Panc1 (cell line): Measurements from ENCODE around the gene MACROD2. TPM values are rescaled to one million over a fixed set of nuclear protein-coding genes. Genes with fewer than 3 reads are reported as not detected.
"Not testable (repeated sequence)": the region's sequence is repeated elsewhere in the genome, so short reads cannot be mapped to it uniquely, and the experiment has no call there.

Experiments used
- ATAC-seq: fragments of 200-7000 bp; cut with Tn5 transposase; 2 replicates; pipeline ENCODE4 v1.9.1; 2020; ENCODE audit warnings: mild to moderate bottlenecking, moderate library complexity
- BruUV-seq: library from RNA; stranded (reverse); fragments of 400-500 nt; replicated peaks from 2 replicates; lab custom pipeline; 2021; lab: Mats Ljungman, UMichigan
- CTCF ChIA-PET: fragments of 300-600 bp; sonication (Branson Sonifier 250); formaldehyde crosslinking; loops from one replicate; lab custom pipeline; 2022; ENCODE audit warnings: antibody characterized with exemption; lab: Charles Lee
- POLR2A ChIA-PET: fragments of 300-600 bp; sonication (Branson Sonifier 250); formaldehyde crosslinking; loops from one replicate; lab custom pipeline; 2022; ENCODE audit warnings: antibody characterized with exemption; lab: Charles Lee
- DNase-seq: peaks from one replicate; pipeline ENCODE4 v3.0.0-alpha.2; 2010; ENCODE audit warnings: low read depth, low spot score
- H3K27ac ChIP-seq: 2 replicates; pipeline ENCODE4 v1.5.1; 2011; ENCODE audit warnings: mild to moderate bottlenecking, low read length, inconsistent platforms
- H3K27me3 ChIP-seq: fragments of 200-500 bp; sonication (Bioruptor generic); 2 replicates; pipeline ENCODE4 v1.6.0; 2014; ENCODE audit warnings: low read length, inconsistent platforms; ENCODE audit not compliant: control insufficient read depth, insufficient read depth
- H3K36me3 ChIP-seq: fragments of 200-500 bp; sonication (Bioruptor generic); 2 replicates; pipeline ENCODE4 v1.5.1; 2014; ENCODE audit warnings: inconsistent platforms, mild to moderate bottlenecking, low read length, moderate library complexity; ENCODE audit not compliant: control insufficient read depth, insufficient read depth
- H3K4me1 ChIP-seq: 2 replicates; pipeline ENCODE4 v1.5.1; 2011; ENCODE audit warnings: inconsistent platforms, mild to moderate bottlenecking, low read length, moderate library complexity; ENCODE audit not compliant: control insufficient read depth, insufficient read depth
- H3K4me3 ChIP-seq, 2 experiments: 2 replicates each; pipeline ENCODE4 v1.5.1; 2011 to 2012; ENCODE audit warnings: low read depth in 2 of 2, low read length in 2 of 2, mild to moderate bottlenecking in 2 of 2, inconsistent platforms in 1 of 2, moderate library complexity in 1 of 2
- H3K9me3 ChIP-seq: fragments of 200-500 bp; sonication (Bioruptor generic); 2 replicates; pipeline ENCODE4 v1.5.1; 2014; ENCODE audit warnings: low read depth, mild to moderate bottlenecking, inconsistent platforms, low read length, moderate library complexity; ENCODE audit not compliant: control insufficient read depth, insufficient read depth
- POLR2AphosphoS5 ChIP-seq: IDR thresholded peaks from 2 replicates; pipeline ENCODE4 v1.6.1; 2012; ENCODE audit warnings: mild to moderate bottlenecking, low read depth, low read length, moderate library complexity
- SIN3A ChIP-seq: IDR thresholded peaks from 2 replicates; pipeline ENCODE4 v1.6.1; 2012; ENCODE audit warnings: low read depth, mild to moderate bottlenecking, low read length, moderate library complexity, borderline replicate concordance; ENCODE audit not compliant: insufficient read depth
- TCF7L2 ChIP-seq: IDR thresholded peaks from 2 replicates; pipeline ENCODE4 v1.6.1; 2011; ENCODE audit warnings: mild to moderate bottlenecking, low read depth, low read length, inconsistent platforms
- in situ Hi-C: cut with HindIII; loops from 2 replicates; pipeline ENCODE4 v1.10.0; 2016; ENCODE audit warnings: low sequenced_read_pairs, low pct_unique_long_range_greater_than_20kb
- intact Hi-C: fragments of 100-400 bp; cut with micrococcal nuclease; formaldehyde crosslinking; loops from one replicate; pipeline ENCODE4 v1.10.0; 2022; ENCODE audit not compliant: unreplicated experiment
- total RNA-seq: library from RNA; stranded (reverse); gene quantifications from one replicate; pipeline ENCODE4 v1.2.1, GENCODE V29; 2021; ENCODE audit not compliant: unreplicated experiment
- TF ChIP-seq, protein P1 (sequence below), 2 experiments: IDR thresholded peaks; 2 replicates each; pipeline ENCODE4 v1.6.1; 2011 to 2012; ENCODE audit warnings: low read depth in 2 of 2, control low read depth in 1 of 2, low read length in 1 of 2, mild to moderate bottlenecking in 1 of 2, moderate library complexity in 1 of 2; ENCODE audit not compliant: insufficient read depth in 1 of 2
- TF ChIP-seq, protein P2 (sequence below): fragments of 450-650 bp; IDR thresholded peaks from 2 replicates; pipeline ENCODE4 v1.5.1; 2017; ENCODE audit warnings: mild to moderate bottlenecking

The MACROD2 gene
- total RNA-seq, 1 experiment from 2014 or later = 1.2 TPM

DNA sequence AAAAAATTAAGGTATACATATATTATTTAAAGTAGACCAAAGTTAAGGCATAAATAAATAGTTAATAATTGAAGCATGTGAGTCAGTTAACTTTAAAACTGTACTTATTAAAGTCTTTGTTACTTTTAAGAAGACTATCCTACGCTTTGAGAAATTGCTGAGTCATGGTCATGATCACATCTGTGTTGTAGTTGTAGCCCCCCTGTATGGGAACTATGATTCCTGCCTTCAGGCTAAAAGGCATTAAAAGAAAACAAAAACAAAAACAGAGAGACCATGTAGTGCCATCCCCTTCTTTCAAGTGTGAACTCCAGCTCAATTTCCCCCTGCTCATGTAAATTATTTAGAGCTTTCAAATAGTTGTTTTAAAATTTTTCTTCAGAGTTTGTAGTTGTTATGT is 218.7 kb downstream of the MACROD2 start:
- H3K4me1 ChIP-seq = no peaks in the 10 kb centered on the region
- ATAC-seq = no peak
- CTCF ChIA-PET = no interaction called here

DNA sequence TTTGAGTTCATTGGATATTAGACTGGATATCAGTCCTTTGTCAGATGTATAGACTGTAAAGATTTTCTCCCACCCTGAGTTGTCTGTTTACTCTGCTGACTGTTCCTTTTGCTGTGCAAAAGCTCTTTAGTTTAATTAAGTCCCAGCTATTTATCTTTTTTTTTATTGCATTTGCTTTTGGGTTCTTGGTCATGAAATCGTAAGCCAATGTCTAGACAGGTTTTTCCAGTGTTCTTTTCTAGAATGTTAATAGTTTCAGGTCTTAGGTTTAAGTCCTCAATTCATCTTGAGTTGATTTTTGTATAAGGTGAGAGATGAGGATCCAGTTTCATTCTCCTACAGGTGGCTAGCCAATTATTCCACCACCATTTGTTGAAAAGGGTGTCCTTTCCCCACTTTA is 220.6 kb downstream of the MACROD2 start:
- H3K4me1 ChIP-seq, H3K36me3 ChIP-seq, CTCF ChIA-PET, H3K27ac ChIP-seq, POLR2A ChIA-PET, H3K9me3 ChIP-seq, H3K27me3 ChIP-seq, intact Hi-C loops, H3K4me3 ChIP-seq, in situ Hi-C loops, ATAC-seq, BruUV-seq, DNase-seq: not testable (repeated sequence)

More for the DNA sequence above, 218.7 kb downstream of the MACROD2 start:
- in situ Hi-C loops = no loop called here
- no peak for TF ChIP-seq POLR2AphosphoS5
- no peak for TF ChIP-seq SIN3A
- no peak for TF ChIP-seq TCF7L2
- TF ChIP-seq, protein P1, sequence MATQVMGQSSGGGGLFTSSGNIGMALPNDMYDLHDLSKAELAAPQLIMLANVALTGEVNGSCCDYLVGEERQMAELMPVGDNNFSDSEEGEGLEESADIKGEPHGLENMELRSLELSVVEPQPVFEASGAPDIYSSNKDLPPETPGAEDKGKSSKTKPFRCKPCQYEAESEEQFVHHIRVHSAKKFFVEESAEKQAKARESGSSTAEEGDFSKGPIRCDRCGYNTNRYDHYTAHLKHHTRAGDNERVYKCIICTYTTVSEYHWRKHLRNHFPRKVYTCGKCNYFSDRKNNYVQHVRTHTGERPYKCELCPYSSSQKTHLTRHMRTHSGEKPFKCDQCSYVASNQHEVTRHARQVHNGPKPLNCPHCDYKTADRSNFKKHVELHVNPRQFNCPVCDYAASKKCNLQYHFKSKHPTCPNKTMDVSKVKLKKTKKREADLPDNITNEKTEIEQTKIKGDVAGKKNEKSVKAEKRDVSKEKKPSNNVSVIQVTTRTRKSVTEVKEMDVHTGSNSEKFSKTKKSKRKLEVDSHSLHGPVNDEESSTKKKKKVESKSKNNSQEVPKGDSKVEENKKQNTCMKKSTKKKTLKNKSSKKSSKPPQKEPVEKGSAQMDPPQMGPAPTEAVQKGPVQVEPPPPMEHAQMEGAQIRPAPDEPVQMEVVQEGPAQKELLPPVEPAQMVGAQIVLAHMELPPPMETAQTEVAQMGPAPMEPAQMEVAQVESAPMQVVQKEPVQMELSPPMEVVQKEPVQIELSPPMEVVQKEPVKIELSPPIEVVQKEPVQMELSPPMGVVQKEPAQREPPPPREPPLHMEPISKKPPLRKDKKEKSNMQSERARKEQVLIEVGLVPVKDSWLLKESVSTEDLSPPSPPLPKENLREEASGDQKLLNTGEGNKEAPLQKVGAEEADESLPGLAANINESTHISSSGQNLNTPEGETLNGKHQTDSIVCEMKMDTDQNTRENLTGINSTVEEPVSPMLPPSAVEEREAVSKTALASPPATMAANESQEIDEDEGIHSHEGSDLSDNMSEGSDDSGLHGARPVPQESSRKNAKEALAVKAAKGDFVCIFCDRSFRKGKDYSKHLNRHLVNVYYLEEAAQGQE (IDR thresholded peaks at IDR 0.05; ENCODE audit: insufficient read depth in 1 of 2, low read depth in 2 of 2, low read length in 1 of 2) = no peak
- TF ChIP-seq, protein P2, sequence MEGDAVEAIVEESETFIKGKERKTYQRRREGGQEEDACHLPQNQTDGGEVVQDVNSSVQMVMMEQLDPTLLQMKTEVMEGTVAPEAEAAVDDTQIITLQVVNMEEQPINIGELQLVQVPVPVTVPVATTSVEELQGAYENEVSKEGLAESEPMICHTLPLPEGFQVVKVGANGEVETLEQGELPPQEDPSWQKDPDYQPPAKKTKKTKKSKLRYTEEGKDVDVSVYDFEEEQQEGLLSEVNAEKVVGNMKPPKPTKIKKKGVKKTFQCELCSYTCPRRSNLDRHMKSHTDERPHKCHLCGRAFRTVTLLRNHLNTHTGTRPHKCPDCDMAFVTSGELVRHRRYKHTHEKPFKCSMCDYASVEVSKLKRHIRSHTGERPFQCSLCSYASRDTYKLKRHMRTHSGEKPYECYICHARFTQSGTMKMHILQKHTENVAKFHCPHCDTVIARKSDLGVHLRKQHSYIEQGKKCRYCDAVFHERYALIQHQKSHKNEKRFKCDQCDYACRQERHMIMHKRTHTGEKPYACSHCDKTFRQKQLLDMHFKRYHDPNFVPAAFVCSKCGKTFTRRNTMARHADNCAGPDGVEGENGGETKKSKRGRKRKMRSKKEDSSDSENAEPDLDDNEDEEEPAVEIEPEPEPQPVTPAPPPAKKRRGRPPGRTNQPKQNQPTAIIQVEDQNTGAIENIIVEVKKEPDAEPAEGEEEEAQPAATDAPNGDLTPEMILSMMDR = no peak
- POLR2A ChIA-PET = no interaction called here
- H3K27ac ChIP-seq = no peak overlapping the region
- H3K4me3 ChIP-seq = no peak overlapping the region
- intact Hi-C loops = no loop called here
- no peaks in the 10 kb centered on the region for H3K9me3 ChIP-seq
- H3K36me3 ChIP-seq = no peaks in the 10 kb centered on the region
- H3K27me3 ChIP-seq = no peaks in the 10 kb centered on the region
- no peak for DNase-seq
- no TSS peak for BruUV-seq

DNA sequence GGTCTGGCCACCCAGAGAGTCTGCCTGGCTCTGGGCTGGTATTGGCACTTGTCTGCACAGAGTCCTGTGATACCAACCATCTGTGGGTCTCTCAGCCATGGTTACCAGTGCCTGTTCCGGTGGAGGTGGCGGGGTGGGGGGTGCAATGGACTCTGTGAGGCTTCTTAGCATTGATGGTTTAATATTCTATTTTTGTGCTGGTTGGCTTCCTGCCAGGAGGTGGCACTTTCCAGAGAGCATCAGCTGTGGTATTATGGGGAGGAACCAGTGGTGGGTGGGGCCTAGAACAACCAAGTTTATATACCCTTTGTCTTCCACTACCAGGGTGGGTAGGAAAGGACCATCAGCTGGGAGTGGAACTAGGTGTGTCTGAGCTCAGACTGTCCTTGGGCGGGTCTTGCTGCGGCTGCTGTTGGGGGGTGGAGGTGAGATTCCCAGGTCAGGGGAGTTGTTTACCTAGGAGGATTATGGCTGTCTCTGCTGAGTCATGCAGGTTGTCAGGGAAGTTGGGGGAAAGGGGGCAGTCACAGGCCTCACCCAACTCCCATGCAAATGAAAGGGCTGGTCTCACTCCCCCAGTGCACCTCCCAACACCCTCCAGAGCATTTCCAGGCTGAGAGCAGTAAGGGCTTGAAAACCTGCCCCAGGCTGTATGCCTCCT is 224.6 kb downstream of the MACROD2 start:
- POLR2A ChIA-PET = no interaction called here
- no peaks in the 10 kb centered on the region for H3K9me3 ChIP-seq
- no peak overlapping the region for H3K27ac ChIP-seq
- H3K36me3 ChIP-seq = no peaks in the 10 kb centered on the region
- intact Hi-C loops = no loop called here
- DNase-seq (no peak), ATAC-seq (no peak)
- H3K27me3 ChIP-seq = no peaks in the 10 kb centered on the region
- H3K4me1 ChIP-seq = no peaks in the 10 kb centered on the region
- BruUV-seq = no TSS peak
- TF ChIP-seq POLR2AphosphoS5 (no peak), TCF7L2 (no peak), SIN3A (no peak)
- TF ChIP-seq, protein P2 = no peak
- TF ChIP-seq, protein P1 (IDR thresholded peaks at IDR 0.05; ENCODE audit: insufficient read depth in 1 of 2, low read depth in 2 of 2, low read length in 1 of 2) = no peak
- CTCF ChIA-PET = no interaction called here
- in situ Hi-C loops = no loop called here
- H3K4me3 ChIP-seq = no peak overlapping the region
